Stimulated activated naive CD8-positive, alpha-beta T cell treated with anti-CD3 and anti-CD28 coated beads, Interleukin-15, amount 100 ng/mL, for 72 hours (primary cell): Measurements from ENCODE around the gene SPATA25.
A peak's percentile ranks its signal among the peaks of the same experiment; 100 is the strongest.
"Not testable (repeated sequence)": the region's sequence is repeated elsewhere in the genome, so short reads cannot be mapped to it uniquely, and the experiment has no call there.

Experiments
- ATAC-seq: fragments of 150-1000 bp; cut with Tn5 transposase; 2 replicates; pipeline ENCODE4 v1.10.0; 2021; ENCODE audit warnings: mild to moderate bottlenecking, moderate library complexity
- DNase-seq, 2 donors: peaks; one replicate each; pipeline ENCODE4 v3.0.0; 2021 to 2022
- H3K27ac Mint-ChIP-seq, 2 donors: one replicate each; pipeline ENCODE4 v1.8.0; 2022; ENCODE audit warnings: mild to moderate bottlenecking in 2 of 2, mixed read lengths in 2 of 2, moderate library complexity in 2 of 2
- H3K27me3 Mint-ChIP-seq: one replicate; pipeline ENCODE4 v1.8.0; 2022; ENCODE audit warnings: mixed read lengths
- H3K4me1 Mint-ChIP-seq: one replicate; pipeline ENCODE4 v1.8.0; 2022; ENCODE audit warnings: mild to moderate bottlenecking, mixed read lengths
- H3K4me3 Mint-ChIP-seq, 2 donors: one replicate each; pipeline ENCODE4 v1.8.0; 2022; ENCODE audit warnings: mild to moderate bottlenecking in 2 of 2, mixed read lengths in 2 of 2, moderate library complexity in 1 of 2
- H3K9me3 Mint-ChIP-seq, 2 donors: one replicate each; pipeline ENCODE4 v1.8.0; 2022; ENCODE audit warnings: mixed read lengths in 2 of 2

Gene SPATA25

DNA sequence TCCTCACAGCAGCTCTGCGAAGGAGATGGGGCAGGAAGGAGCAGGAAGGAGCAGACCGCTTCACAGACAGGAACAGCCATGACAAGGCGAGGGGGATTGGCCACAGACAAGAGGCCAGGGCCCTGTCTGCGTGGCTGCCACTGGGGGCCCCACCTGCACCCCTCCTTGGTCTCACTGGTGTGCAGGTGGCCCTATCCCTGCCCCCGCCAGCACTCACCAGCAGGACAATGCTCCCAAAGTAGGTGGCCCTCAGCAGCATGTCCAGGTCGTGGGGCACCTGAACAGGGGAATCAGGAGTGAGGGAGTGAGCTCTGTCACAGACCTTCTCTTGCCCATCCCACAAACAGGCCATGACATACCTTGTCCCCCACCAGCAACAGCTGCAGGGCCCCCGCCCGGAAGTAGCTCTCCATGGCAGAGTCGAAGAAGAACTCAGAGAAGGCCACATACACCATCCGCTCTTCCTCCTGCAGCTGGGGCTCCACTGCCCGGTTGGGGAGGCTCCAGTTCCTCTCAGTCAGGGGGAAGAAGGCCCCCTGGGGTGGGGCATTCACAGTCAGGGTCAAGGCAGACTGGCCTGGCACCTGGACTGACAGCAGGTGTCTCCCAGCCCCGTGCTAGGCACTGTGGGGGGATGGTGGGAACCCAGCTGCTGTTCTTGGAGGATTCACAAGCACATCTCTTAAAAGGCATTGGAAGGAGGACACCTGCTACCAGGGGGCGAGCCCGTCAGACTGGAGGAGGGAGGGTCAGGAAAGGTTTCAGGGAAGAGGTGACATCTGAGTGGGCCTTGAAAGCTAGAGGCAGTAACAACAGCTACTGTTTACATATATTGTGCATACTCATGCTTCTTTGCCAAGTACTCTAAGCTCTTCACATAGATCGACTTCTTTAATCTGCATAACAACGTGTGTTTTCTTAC lies 17.4 kb upstream of the SPATA25 start:
- no peak overlapping the region for H3K27ac Mint-ChIP-seq
- ATAC-seq = no peak

DNA sequence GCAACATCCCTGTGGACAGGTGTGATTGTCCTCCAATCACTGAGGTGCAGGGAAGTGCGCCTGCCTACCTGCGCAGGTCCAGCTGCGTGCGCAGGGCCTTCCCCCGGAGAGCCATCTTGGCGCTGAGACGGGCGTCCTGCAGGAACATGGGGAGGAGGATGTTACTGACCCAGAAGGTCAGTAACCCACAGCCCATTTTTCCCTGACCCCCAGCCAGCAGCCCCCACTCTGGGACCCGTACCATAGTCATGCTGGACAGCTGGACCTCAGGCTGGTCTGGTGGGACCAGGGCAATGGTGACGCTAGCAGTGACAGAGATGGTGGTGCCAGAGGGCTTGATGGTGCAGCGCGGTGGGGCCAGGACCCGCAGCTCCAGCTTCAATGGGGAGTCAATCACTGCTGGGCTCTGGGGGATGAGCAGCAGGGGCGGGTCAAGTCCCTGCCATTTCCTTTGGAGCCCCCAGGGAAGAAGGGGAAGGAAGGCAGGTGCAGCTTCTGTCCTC lies 14.8 kb upstream of the SPATA25 start:
- DNase-seq (no peak), ATAC-seq (no peak)
- no peak overlapping the region for H3K4me3 Mint-ChIP-seq
- H3K9me3 Mint-ChIP-seq = no peaks in the 10 kb centered on the region
- no peaks in the 10 kb centered on the region for H3K27me3 Mint-ChIP-seq
- no peak overlapping the region for H3K27ac Mint-ChIP-seq
- no peaks in the 10 kb centered on the region for H3K4me1 Mint-ChIP-seq

More for the DNA sequence above, 17.4 kb upstream of the SPATA25 start:
- H3K9me3 Mint-ChIP-seq = no peaks in the 10 kb centered on the region
- no peak overlapping the region for H3K4me3 Mint-ChIP-seq
- H3K4me1 Mint-ChIP-seq = peaks cover 7% of the 10 kb centered on the region
- no peak for DNase-seq
- no peaks in the 10 kb centered on the region for H3K27me3 Mint-ChIP-seq

DNA sequence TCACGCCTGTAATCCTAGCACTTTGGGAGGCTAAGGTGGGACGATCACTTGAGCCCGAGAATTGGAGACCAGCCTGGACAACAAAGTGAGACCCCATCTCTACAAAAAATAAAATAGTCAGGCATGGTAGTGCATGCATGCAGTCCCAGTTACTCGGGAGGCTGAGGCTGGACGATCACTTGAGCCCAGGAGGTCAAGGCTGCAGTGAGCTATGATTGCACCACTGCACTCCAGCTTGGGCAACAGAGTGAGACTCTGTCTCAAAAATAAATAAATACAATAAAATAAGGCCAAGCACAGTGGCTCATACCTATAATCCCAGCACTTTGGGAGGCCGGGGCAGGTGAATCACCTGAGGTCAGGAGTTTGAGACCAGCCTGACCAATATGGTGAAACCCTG lies 13.9 kb upstream of the SPATA25 start:
- H3K4me3 Mint-ChIP-seq, H3K4me1 Mint-ChIP-seq, H3K27me3 Mint-ChIP-seq, DNase-seq, H3K9me3 Mint-ChIP-seq, ATAC-seq, H3K27ac Mint-ChIP-seq: not testable (repeated sequence)

DNA sequence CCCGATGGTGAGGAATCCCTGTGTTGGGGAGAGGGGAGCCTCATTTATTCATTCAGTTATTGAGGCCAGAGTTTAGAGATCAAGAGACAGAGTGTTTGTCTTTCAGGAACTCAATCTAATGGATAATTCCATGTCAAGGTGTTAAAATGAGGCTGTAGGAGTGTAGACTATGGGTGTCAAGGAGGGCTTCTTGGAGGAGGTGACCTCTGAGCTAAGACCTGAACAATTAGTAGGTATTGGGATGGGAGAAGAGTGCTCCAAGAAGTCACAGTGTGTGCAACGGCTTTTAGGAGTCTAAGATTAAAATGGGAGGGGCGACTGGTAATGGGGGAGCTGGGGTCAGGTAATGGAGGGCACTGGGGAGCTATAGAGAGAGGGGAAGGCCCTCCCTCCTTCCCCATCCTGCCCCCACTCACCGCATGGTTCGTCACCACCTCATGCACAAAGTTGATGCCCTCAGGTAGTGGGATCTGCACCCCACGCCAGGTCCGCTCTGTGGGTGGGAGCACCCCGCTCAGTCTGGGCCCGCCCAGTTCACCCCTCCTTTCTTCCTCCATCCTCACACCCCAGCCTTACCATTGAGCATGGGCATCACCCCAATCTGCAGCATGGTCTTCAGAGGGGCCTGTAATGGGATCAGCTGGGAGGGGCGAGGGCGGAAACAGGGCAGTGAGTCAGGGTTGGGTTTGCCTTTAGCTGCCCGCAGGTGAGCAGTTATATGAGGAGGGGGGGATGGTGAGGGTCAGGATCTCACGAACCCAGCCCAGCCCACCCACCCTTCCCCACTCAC lies 11.8 kb upstream of the SPATA25 start:
- Mint-ChIP-seq H3K27ac (peak overlapping the region in 1 of 2 donors; percentile 37), H3K27me3 (no peaks in the 10 kb centered on the region), H3K4me1 (peaks cover under 1% of the 10 kb centered on the region), H3K9me3 (no peaks in the 10 kb centered on the region), H3K4me3 (no peak overlapping the region)
- ATAC-seq = no peak
- DNase-seq = no peak

DNA sequence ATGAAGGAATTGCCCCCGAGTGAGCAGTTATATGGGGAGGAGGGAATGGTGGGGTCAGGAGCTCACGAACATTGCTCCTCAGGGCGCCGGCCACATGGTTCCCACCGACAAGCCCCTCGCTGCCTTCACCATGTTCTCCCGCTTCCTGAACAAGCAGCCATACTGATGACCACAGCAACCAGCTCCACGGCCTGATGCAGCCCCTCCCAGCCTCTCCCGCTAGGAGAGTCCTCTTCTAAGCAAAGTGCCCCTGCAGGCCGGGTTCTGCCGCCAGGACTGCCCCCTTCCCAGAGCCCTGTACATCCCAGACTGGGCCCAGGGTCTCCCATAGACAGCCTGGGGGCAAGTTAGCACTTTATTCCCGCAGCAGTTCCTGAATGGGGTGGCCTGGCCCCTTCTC lies 10.9 kb upstream of the SPATA25 start:
- Mint-ChIP-seq H3K9me3 (no peaks in the 10 kb centered on the region), H3K4me3 (no peak overlapping the region), H3K4me1 (peaks cover 7% of the 10 kb centered on the region), H3K27ac (no peak overlapping the region), H3K27me3 (no peaks in the 10 kb centered on the region)
- no peak for DNase-seq
- no peak for ATAC-seq

DNA sequence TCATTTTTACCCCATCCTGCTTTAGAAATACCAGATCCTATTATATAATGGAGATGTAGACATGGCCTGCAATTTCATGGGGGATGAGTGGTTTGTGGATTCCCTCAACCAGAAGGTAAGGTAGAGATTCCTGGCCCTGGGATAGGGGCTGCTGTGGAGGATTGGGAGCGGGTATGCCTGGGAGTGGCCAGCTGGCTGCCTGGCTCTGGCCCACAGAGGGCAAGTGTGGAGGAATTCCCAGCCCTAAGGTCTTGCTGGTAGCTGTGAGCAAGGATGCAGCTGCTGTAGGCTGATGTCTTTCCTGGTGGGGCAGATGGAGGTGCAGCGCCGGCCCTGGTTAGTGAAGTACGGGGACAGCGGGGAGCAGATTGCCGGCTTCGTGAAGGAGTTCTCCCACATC lies 10.3 kb upstream of the SPATA25 start:
- Mint-ChIP-seq H3K27ac (no peak overlapping the region), H3K4me1 (peaks cover 13% of the 10 kb centered on the region), H3K9me3 (no peaks in the 10 kb centered on the region), H3K4me3 (no peak overlapping the region), H3K27me3 (no peaks in the 10 kb centered on the region)
- DNase-seq = no peak
- ATAC-seq = no peak

DNA sequence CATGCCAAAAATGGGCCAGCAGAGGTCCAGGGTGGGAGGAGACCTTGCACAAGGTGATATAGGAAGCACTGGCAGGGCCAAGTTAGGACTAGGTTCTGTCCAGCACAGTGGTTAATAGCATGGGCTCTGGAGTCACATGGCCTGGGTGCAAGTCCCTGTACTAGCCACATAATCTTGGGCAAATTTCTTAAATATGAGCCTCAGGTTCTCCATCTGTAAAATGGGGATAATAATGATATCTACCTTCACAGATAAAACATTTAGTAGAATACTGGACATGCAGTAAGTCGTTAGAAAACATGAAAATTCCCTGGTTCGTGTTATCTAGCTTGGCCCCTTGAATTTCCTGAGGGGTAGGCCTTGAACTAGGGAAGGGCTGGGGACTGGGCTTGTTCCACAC lies 9.9 kb upstream of the SPATA25 start:
- no peak overlapping the region for H3K27ac Mint-ChIP-seq
- DNase-seq = no peak
- H3K4me3 Mint-ChIP-seq = no peak overlapping the region

DNA sequence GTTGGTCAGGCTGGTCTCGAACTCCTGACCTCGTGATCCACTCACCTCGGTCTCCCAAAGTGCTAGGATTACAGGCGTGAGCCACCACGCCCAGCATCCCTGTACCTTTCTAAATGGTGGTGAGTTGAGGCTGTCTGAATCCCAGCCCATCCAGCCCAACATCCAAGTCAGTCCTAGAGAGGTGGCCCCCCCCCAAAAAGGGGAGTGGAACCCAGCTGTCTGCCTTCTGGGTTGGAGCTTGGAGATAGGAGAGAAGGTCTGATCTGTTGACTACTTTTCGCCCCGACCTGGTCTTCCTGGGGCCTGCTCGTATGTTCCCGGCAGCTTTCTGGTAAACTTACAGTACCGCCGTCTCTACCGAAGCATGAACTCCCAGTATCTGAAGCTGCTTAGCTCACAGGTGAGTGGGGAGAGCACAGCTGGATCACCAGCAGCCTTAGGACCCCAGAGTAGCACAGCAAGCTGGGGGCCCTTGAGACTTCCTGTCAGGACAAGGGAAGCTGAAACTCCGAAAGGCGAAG lies 9.3 kb upstream of the SPATA25 start:
- H3K27ac Mint-ChIP-seq = peak overlapping the region in 1 of 2 donors; percentile 19
- no peaks in the 10 kb centered on the region for H3K9me3 Mint-ChIP-seq
- H3K27me3 Mint-ChIP-seq = no peaks in the 10 kb centered on the region
- DNase-seq = no peak
- peaks cover 23% of the 10 kb centered on the region for H3K4me1 Mint-ChIP-seq
- no peak for ATAC-seq
- H3K4me3 Mint-ChIP-seq = no peak overlapping the region

More for the DNA sequence above, 9.9 kb upstream of the SPATA25 start:
- no peaks in the 10 kb centered on the region for H3K27me3 Mint-ChIP-seq
- peaks cover 17% of the 10 kb centered on the region for H3K4me1 Mint-ChIP-seq
- H3K9me3 Mint-ChIP-seq = no peaks in the 10 kb centered on the region
- ATAC-seq = no peak

DNA sequence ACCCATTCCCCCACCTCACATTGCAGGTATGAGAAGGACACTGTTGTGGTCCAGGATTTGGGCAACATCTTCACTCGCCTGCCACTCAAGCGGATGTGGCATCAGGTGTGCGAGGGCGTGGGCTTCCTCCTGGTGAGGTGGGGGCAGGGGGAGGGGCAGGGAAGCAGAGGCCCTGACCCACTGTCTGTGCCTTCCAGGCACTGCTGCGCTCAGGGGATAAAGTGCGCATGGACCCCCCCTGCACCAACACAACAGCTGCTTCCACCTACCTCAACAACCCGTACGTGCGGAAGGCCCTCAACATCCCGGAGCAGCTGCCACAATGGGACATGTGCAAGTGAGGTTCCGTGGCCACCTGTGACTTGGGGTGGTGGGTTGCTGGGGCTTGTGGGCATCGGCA lies 7.4 kb upstream of the SPATA25 start:
- H3K4me3 Mint-ChIP-seq = no peak overlapping the region
- H3K9me3 Mint-ChIP-seq = no peaks in the 10 kb centered on the region
- H3K4me1 Mint-ChIP-seq = peaks cover 30% of the 10 kb centered on the region
- H3K27ac Mint-ChIP-seq = peak overlapping the region in 1 of 2 donors; percentile 6
- ATAC-seq = no peak
- DNase-seq = no peak
- no peaks in the 10 kb centered on the region for H3K27me3 Mint-ChIP-seq

DNA sequence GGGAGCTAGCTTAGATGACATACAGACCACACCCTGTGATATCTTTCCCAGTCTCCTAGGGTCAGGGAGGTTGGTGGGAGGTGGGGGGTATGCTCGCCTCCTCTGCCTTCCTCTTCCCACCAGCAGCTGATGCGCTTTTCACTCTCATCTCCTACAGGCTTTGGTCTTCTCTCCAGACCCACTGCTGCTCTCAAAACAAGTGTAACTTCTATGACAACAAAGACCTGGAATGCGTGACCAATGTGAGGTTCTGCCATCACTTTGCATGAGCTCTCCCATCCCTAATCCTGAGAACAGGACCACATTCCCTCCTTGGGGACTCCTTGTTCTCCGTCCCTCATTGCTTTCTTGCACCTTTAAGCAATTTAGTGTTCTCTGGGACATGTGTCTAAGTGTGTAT lies 6.4 kb upstream of the SPATA25 start:
- H3K27ac Mint-ChIP-seq = no peak overlapping the region

DNA sequence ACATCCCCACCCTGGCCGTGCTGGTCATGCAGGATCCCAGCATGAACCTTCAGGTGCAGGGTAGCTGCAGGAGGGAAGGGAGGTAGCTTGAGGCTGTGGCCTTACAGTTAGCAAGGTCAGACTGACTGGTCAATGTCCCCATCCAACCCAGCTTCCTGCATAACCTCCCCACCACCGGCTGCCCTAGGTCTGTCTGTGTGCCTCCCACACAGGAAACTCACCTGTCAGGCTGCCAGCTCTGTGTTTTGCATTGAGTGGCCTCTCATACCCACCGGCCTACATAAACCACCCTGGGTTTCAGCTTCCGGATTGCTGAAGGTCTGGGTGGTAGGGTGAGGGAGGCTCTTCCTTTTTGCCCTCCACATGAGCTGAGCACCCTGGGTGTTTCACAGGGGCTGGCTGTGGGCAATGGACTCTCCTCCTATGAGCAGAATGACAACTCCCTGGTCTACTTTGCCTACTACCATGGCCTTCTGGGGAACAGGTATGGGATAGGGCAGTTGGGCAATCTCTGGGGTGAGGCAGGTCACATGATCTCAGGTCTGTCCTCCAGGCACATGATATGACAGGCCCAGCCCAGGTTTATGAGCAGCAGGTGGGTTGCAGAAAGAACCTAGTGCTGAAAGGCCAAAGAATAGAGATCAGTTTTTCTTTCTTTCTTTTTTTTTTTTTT lies 5.5 kb upstream of the SPATA25 start:
- DNase-seq (peak in 1 of 2 donors; percentile 44), ATAC-seq (peak; percentile 55)
- Mint-ChIP-seq H3K27ac (peak overlapping the region; percentile 52 to 78), H3K27me3 (no peaks in the 10 kb centered on the region), H3K9me3 (no peaks in the 10 kb centered on the region), H3K4me3 (peak overlapping the region; percentile 94 to 95), H3K4me1 (peaks cover 45% of the 10 kb centered on the region)

More for the DNA sequence above, 6.4 kb upstream of the SPATA25 start:
- H3K4me3 Mint-ChIP-seq = no peak overlapping the region
- ATAC-seq = no peak
- no peak for DNase-seq
- peaks cover 39% of the 10 kb centered on the region for H3K4me1 Mint-ChIP-seq
- H3K9me3 Mint-ChIP-seq = no peaks in the 10 kb centered on the region
- H3K27me3 Mint-ChIP-seq = no peaks in the 10 kb centered on the region

DNA sequence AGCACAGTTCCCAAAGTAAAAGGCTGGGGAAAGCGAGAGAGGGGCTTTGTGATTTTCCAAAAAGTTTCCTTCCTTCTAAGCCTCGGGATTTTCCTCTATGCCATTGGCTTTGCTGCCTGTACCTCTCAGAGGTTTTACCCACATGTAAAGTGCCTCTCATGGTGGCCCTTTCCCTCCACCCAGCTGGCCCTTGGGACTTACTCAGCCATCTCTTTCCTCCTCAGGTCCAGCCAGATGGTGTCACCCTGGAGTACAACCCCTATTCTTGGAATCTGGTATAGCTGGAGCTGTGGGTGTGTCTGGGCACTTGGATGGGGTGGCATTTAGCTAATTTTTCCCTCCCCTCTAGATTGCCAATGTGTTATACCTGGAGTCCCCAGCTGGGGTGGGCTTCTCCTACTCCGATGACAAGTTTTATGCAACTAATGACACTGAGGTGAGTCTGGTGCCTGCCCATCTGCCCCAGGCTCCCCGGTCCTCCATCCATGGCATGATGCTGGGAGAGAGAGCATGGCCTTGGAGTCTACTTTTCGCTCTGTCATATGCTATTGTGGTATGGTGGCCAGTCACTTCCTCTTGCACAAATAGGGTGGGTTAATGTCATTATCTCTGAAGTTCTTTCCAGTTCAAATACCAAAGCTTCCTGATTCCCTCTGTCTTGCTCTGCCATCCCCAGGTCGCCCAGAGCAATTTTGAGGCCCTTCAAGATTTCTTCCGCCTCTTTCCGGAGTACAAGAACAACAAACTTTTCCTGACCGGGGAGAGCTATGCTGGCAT lies 4.8 kb upstream of the SPATA25 start:
- H3K9me3 Mint-ChIP-seq = no peaks in the 10 kb centered on the region
- ATAC-seq (no peak), DNase-seq (no peak)
- peak overlapping the region in 1 of 2 donors; percentile 78 for H3K27ac Mint-ChIP-seq
- H3K4me1 Mint-ChIP-seq = peaks cover 50% of the 10 kb centered on the region
- no peaks in the 10 kb centered on the region for H3K27me3 Mint-ChIP-seq
- H3K4me3 Mint-ChIP-seq = peak overlapping the region; percentile 94 to 95

DNA sequence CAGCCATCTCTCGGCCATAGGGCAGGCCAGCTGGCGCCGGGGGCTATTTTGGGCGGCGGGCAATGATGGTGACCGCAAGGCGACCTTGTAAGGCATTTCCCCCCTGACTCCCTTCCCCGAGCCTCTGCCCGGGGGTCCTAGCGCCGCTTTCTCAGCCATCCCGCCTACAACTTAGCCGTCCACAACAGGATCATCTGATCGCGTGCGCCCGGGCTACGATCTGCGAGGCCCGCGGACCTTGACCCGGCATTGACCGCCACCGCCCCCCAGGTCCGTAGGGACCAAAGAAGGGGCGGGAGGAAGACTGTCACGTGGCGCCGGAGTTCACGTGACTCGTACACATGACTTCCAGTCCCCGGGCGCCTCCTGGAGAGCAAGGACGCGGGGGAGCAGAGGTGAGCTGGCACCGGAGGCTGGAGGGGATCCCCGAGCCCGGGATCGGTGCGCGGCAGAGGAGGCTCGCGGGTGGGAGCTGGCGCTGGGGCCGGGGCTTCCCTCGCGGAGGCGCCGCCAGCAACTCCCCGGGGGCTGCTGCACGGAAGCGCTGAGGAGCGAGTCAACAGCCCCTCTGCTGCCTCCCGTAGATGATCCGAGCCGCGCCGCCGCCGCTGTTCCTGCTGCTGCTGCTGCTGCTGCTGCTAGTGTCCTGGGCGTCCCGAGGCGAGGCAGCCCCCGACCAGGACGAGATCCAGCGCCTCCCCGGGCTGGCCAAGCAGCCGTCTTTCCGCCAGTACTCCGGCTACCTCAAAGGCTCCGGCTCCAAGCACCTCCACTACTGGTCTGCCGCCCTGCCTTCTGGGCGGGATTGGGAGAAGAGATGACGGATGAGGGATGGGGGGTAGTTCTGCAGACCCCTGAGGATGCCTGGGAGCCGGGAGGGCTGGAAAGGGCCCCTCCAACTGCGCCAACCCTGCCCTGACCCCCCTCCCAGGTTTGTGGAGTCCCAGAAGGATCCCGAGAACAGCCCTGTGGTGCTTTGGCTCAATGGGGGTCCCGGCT lies 3.9 kb upstream of the SPATA25 start, which contains the start of the genes CTSA and NEURL2:
TSS of gene CTSA (plus strand) at position 351 of the 999 bp plus-strand sequence. CDS start at position 585, 234 bp downstream.
TSS of gene NEURL2 (minus strand) at position 224 of the 999 bp plus-strand sequence. CDS start at position 7, 217 bp downstream.
- Mint-ChIP-seq H3K9me3 (no peaks in the 10 kb centered on the region), H3K27ac (peak within 1 kb of the TSS; percentile 95 to 97), H3K4me3 (peak within 1 kb of the TSS; percentile 94 to 95), H3K27me3 (no peaks in the 10 kb centered on the region), H3K4me1 (peaks cover 60% of the 10 kb centered on the region)
- peak; percentile 80 for ATAC-seq
- DNase-seq = peak; percentile 83 to 87
